ENCODE measurements around the gene USP31.

Gene USP31

GRCh38 chr16:23085949-23086348 lies 63.3 kb downstream of the USP31 start:
- DNase-seq = no peak

- DNase-seq = no peak
These were observed 67.0 kb downstream of the USP31 start for GRCh38 chr16:23082161-23082788.

GRCh38 chr16:23081675-23082119 lies 67.6 kb downstream of the USP31 start:
- DNase-seq = no peak

DNA sequence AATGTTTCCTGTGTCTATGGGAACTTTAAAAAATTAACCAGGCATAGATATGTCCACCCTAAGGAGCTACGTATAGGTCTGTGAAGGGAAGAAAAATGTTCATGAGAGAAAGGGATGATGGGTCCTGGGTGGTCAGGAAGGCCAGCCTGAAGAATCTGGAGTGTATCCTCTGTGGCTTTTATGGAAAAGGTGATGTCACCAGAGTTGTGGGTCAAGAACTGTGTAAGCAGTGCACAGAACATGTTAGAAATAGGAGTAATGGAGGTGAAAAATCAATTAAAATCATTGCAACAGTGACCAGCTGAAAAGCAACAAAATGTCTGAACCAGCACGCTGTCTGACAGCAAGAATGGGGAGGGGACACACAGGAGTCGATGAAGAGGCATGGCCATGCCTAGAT lies 68.5 kb downstream of the USP31 start:
- no peak for DNase-seq

DNA sequence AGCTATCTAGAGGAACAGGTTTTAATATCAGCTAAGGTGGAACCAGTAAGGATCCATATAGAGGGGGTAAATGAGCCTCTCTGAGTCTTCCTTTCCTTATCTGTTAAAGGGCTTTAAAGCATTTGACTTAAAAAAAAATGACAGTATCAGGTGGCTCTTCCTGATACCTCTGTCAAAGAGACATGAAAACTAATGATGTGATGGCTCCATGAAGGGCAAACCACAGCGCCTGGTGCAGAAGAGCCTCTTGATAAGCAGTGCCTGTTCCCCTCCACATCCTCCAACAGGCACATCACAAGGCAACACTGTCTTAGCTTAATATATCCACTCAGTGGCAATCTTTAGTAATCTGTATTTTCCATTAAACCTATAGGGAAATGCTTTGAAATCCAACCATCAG lies 68.9 kb downstream of the USP31 start:
- no peak for DNase-seq

DNA sequence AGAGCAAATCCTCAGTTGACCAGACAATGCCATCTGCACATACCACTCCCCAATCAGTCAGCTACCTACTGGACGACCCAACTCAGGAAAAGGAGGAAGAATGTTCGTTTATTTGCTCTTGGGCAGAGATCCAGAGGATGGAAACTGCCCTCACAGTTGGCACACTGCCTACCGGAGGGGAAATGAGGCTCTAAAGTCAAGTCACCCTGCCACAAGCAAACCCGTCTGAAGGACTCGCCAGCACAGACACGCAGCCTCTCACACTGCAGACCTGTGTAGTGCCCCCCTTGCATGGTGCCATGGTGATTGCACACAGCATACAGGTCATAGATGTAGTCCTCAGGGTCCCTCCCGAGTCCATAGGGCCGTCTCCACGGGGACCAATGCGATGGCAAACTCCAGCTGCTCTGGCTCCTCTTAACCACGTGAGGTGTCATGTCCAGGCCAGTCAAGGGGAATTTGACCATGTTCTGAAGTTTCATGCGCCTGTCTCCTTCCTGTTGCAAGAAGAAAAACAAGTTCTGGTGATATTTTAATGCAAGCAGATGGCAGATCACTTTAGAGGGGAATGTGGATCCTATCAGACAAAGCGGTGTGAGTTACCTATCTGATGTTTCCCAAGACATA lies 69.5 kb downstream of the USP31 start:
- no peak for DNase-seq

- no peak for DNase-seq
These were observed 74.8 kb downstream of the USP31 start for GRCh38 chr16:23074423-23074822.

- DNase-seq = no peak
These were observed 76.3 kb downstream of the USP31 start for GRCh38 chr16:23072769-23073549.

- no peak for DNase-seq
These were observed 77.1 kb downstream of the USP31 start for GRCh38 chr16:23072084-23072599.

DNA sequence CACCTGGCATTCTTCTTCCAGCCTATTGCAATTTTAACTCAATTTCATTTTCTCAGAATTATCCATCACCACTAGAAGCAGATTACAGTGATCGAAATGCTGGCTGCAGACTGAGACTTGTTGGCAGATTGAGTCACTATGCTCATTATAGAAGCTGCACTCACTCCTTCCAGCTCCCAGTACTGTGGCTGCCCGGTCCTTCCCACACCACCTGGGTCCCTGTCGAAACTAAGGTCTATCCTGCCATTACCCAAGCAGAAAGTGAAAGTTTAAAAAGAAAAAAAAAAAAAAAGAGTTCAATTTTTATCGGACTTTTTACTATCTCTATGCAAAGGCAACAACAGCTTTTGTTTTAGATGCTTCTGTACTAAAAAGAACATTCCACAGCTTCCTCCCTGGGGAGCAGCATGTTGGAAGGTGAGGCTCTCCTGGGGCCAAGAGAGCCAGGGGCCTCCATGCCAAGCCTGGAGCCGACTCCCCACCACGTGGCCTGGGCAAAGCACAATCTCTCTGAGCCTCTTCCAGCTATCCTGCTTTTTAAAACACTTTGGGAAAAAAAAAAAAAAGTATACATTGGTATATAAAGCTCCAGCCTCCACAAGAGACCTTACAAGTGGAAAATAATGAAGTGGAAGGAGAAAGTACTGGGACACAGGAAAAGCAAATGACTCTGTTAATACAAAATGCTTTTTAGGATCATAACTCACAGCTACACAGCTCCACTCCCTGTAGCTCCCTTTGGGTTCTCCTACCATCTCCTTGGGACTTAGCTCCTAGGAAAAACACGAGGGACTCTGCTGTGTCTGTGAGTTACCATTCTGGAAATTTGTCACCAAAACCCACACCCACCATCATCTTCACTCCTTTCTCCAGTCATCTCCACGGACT lies 77.8 kb downstream of the USP31 start:
- DNase-seq = no peak

GRCh38 chr16:23069844-23070243 lies 79.4 kb downstream of the USP31 start:
- DNase-seq = no peak

DNA sequence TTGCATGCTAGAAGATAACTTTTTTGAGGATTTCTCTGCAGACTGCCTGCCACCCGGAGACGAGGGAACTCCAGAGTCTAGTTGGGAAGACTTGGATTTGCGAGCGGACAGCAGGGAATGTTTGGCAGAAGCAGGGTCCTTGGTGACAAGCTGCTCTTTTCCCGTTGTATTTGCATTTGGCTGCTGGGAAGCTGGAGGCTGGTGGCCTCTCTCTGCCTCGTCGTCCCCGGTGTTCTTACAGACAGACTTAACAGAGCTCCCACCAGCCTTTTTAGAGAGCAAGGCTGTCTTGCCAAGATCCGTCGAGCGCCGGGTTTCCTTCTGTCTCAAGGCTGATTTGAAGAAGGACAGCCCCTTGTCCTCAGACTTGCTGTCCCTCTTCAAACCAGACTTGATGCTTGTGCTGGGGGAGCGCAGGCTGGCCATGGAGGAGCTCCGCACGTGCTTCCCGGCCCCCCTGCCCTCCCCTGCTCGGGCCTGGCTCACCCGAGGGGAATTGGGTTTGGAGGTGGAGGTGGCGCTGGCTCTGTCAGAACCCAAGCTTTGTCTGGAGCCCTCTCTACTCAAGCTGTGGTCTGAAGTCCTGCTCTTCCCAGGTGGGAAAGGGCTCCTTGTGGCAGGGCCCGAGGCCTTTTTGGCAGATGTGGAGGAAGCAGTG lies 81.0 kb downstream of the USP31 start:
- no peak for DNase-seq

DNA sequence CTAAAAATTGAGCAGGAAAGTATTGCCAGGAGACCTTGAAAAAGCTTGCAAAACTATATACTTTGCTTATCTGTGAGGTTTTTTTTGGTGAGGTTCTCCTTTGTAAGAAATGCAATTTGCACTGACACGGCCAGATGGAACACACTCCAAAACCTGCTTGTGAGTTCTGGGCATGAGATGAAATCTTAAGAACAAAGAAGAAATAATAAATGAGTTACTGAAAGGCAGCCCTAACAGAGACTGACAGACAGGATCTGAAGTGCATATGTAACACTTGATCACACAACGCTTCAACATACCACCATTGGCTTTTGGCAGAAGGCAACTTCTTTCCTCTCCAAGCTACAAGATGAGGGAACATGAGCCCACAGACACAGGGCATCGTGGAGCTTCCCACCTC lies 82.6 kb downstream of the USP31 start:
- DNase-seq = no peak

- no peak for DNase-seq
These were observed 84.6 kb downstream of the USP31 start for GRCh38 chr16:23064639-23065038.

- no peak for DNase-seq
These were observed 86.7 kb downstream of the USP31 start for GRCh38 chr16:23062524-23062923.

- DNase-seq = no peak
These were observed 87.6 kb downstream of the USP31 start for GRCh38 chr16:23061669-23062068.

DNA sequence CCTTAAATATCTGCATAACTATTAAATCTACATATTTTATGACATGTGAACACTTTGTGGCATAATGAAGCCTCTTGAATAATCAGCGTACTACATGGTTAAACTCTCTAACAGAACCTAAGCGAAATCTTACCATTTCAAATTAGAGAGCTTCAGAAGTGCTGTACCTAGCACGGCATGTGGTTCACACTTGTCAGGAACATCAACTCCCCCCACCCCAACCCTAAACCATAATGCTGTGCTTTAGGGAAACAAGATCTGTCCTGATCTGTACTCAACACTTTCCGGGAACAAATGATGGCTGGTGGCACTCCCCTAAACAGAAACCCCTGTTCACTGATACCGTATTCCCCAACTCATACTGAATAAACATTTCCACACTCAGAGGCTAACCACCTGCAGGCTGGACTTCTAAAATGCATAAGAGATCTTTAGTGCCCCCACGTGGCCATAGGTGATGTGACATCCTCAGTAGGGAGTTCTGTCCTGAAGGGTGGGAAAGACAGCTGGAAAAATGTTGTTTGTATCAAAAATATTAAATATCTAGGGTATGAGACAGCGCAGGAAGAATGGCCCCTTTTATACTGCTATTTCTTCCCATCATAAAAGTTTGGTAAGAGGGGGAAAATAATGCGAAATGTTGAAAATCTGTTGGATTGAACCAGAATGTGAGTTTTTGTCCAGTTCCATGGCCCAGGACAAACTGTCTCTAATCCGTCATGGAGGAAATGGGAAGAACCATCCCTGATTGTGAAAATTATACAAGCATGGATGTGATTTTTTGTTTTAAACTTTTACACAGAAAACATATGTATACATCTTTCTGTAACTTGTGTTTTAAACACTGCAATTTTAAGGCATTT lies 88.6 kb downstream of the USP31 start:
- peak; percentile 51 to 82 for DNase-seq

DNA sequence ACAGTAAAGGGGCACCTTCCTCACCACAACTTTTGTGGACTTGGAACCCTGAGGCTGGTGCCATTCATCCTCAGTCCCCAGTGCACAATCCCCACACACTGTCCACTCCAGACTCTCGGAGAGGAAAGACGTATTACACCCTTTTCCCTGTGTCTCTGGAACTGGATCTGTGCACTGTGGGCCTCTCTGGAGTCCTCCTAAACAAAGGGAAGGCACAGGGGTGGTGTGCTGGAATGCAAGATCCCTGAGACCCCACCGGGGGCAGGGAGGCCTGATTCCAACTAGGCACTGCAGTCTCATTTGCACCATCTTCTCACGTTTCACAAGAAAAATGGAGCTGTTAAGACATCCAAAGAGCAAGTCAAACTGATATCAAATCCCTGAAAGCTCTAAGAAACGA lies 89.8 kb downstream of the USP31 start:
- DNase-seq = no peak

GRCh38 chr16:23058576-23058975 lies 90.7 kb downstream of the USP31 start:
- no peak for DNase-seq

- no peak for DNase-seq
These were observed 92.1 kb downstream of the USP31 start for GRCh38 chr16:23057013-23057596.

DNA sequence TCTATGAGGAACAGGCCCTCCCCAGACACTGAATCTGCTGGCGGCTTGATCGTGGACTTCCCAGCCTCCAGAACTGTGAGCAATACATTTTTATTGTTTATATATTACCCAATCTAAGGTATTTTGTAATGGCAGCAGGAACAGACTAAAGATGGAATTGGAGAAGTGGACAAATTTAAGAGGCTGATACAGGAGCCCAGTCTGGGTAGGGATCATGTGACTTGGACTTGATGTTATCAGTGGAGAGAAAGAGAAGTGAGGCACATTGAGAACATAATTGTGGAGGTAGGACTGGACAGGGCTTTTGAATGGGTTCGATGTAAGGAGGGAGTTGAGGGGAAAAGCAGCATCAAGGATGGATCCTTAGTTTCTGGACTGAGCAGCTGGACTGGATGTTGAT lies 93.8 kb downstream of the USP31 start:
- DNase-seq = no peak
